HG03135 (cell line): ENCODE data around the gene APOA4.
"Not testable (repeated sequence)": the region's sequence is repeated elsewhere in the genome, so short reads cannot be mapped to it uniquely, and the experiment has no call there.

Source experiments
- ATAC-seq: cut with Tn5 transposase; IDR thresholded peaks from one replicate; pipeline ENCODE4 v1.9.1; 2021; ENCODE audit warnings: mild to moderate bottlenecking, moderate library complexity; ENCODE audit not compliant: unreplicated experiment

APOA4 gene

GRCh38 chr11:116849060-116849459 is 26.0 kb upstream of the APOA4 start:
- ATAC-seq = no peak

- no peak for ATAC-seq
Measured at GRCh38 chr11:116847612-116848011, 24.5 kb upstream of the APOA4 start.

GRCh38 chr11:116844722-116845121 is 21.6 kb upstream of the APOA4 start:
- no peak for ATAC-seq

GRCh38 chr11:116843661-116844060 is 20.6 kb upstream of the APOA4 start:
- ATAC-seq = no peak

- no peak for ATAC-seq
Measured at GRCh38 chr11:116842909-116843308, 19.8 kb upstream of the APOA4 start.

- no peak for ATAC-seq
Measured at GRCh38 chr11:116842117-116842516, 19.0 kb upstream of the APOA4 start.

GRCh38 chr11:116840746-116841296 is 17.7 kb upstream of the APOA4 start:
- ATAC-seq = no peak

- ATAC-seq = no peak
Measured at GRCh38 chr11:116840224-116840745, 17.2 kb upstream of the APOA4 start.

- no peak for ATAC-seq
Measured at GRCh38 chr11:116838321-116839084, 15.4 kb upstream of the APOA4 start.

GRCh38 chr11:116837231-116838091 is 14.4 kb upstream of the APOA4 start, which contains the start of gene APOA1:
Gene APOA1, minus strand, starts transcription at chr11:116837622. Its CDS starts 235 bp downstream, at chr11:116837387.
- ATAC-seq = no peak

- no peak for ATAC-seq
Measured at GRCh38 chr11:116836632-116836991, 13.5 kb upstream of the APOA4 start.

GRCh38 chr11:116835791-116836631 is 12.9 kb upstream of the APOA4 start:
- peak; percentile 80 for ATAC-seq

- peak; percentile 9 for ATAC-seq
Measured at GRCh38 chr11:116835042-116835772, 12.1 kb upstream of the APOA4 start.

GRCh38 chr11:116834535-116835041 is 11.5 kb upstream of the APOA4 start:
- ATAC-seq = not testable (repeated sequence)

GRCh38 chr11:116833816-116834534 is 10.9 kb upstream of the APOA4 start:
- ATAC-seq = no peak

- no peak for ATAC-seq
Measured at GRCh38 chr11:116833491-116833815, 10.3 kb upstream of the APOA4 start.

- ATAC-seq = no peak
Measured at GRCh38 chr11:116832350-116833290, 9.5 kb upstream of the APOA4 start.

GRCh38 chr11:116831790-116832349 is 8.8 kb upstream of the APOA4 start:
- ATAC-seq = no peak
